GM12878 (cell line): ENCODE data around the gene TRIM37. TPM values are rescaled to one million over a fixed set of nuclear protein-coding genes. Genes with fewer than 3 reads are reported as not detected.
A peak's percentile ranks its signal among the peaks of the same experiment; 100 is the strongest.

Source experiments
- ATAC-seq: fragments of 200-7000 bp; cut with Tn5 transposase; 3 replicates; pipeline ENCODE4 v1.9.1; 2020; ENCODE audit warnings: mild to moderate bottlenecking, moderate library complexity
- BruUV-seq: library from RNA; stranded (reverse); fragments of 400-500 nt; replicated peaks from 2 replicates; lab custom pipeline; 2021; lab: Mats Ljungman, UMichigan
- CTCF ChIA-PET: fragments of 300-600 bp; sonication (Branson Sonifier 250); formaldehyde crosslinking; extraction: SDS; loops from one replicate; lab custom pipeline; 2021; ENCODE audit warnings: inconsistent platforms; lab: Yijun Ruan, JAX
- POLR2A ChIA-PET: fragments of 350-600 bp; formaldehyde crosslinking; extraction: SDS; loops from one replicate; lab custom pipeline; 2021; ENCODE audit warnings: inconsistent platforms; lab: Charles Lee
- RAD21 ChIA-PET: fragments of 300-600 bp; sonication (Branson Sonifier 250); formaldehyde crosslinking; loops from one replicate; lab custom pipeline; 2023; ENCODE audit warnings: antibody characterized with exemption; ENCODE audit not compliant: unreplicated experiment; lab: Charles Lee
- SMC1A ChIA-PET: fragments of 300-600 bp; sonication (Branson Sonifier 250); formaldehyde crosslinking; loops from one replicate; lab custom pipeline; 2023; ENCODE audit not compliant: unreplicated experiment, uncharacterized antibody; lab: Charles Lee
- DNase-seq: peaks from one replicate; pipeline ENCODE4 v3.0.0-alpha.2; 2011; ENCODE audit warnings: low read depth, low spot score
- FAIRE-seq: peaks from 3 replicates; lab custom pipeline; 2011; peaks lifted over from hg19 to GRCh38; lab: Jason Lieb, UNC
- H2AFZ ChIP-seq: 2 replicates; pipeline ENCODE4 v1.6.0; 2011; ENCODE audit warnings: low read depth, low read length, control low read depth; ENCODE audit not compliant: control insufficient read depth
- H3K27ac ChIP-seq: 2 replicates; pipeline ENCODE4 v1.5.1; 2011; ENCODE audit warnings: control low read depth; ENCODE audit not compliant: control insufficient read depth, insufficient read depth
- H3K27me3 ChIP-seq, 2 experiments: replicated peaks in 1 of 2; 2 replicates each; pipeline versions ENCODE4 v1.6.0 to v1.6.1; 2011; ENCODE audit warnings: low read length in 1 of 2; ENCODE audit not compliant: control insufficient read depth in 2 of 2, insufficient read depth in 2 of 2
- H3K36me3 ChIP-seq, 2 experiments: 2 replicates each; pipeline ENCODE4 v1.5.1; 2011; ENCODE audit warnings: low read length in 1 of 2; ENCODE audit not compliant: control insufficient read depth in 2 of 2, insufficient read depth in 2 of 2
- H3K4me1 ChIP-seq: 2 replicates; pipeline ENCODE4 v1.6.1; 2011; ENCODE audit warnings: mild to moderate bottlenecking, low read length, moderate library complexity, mixed read lengths; ENCODE audit not compliant: control insufficient read depth, insufficient read depth
- H3K4me2 ChIP-seq: 2 replicates; pipeline ENCODE4 v1.6.0; 2011; ENCODE audit warnings: control low read depth; ENCODE audit not compliant: control insufficient read depth, insufficient read depth
- H3K4me3 ChIP-seq: fragments of 200-600 bp; sonication (generic); 2 replicates; pipeline ENCODE4 v1.5.1; 2016
- H3K79me2 ChIP-seq: 2 replicates; pipeline ENCODE4 v1.6.0; 2011; ENCODE audit warnings: low read length; ENCODE audit not compliant: control insufficient read depth, insufficient read depth
- H3K9ac ChIP-seq: 2 replicates; pipeline ENCODE4 v1.8.0; 2011; ENCODE audit warnings: low read length, control low read depth, mixed read lengths; ENCODE audit not compliant: control insufficient read depth, insufficient read depth
- H3K9me3 ChIP-seq: replicated peaks from 3 replicates; pipeline ENCODE4 v1.5.1; 2011; ENCODE audit warnings: mild to moderate bottlenecking, low read length; ENCODE audit not compliant: control insufficient read depth, insufficient read depth
- H4K20me1 ChIP-seq: 2 replicates; pipeline ENCODE4 v1.6.0; 2011; ENCODE audit not compliant: control insufficient read depth, insufficient read depth
- CBX3 ChIP-seq: fragments of 200-600 bp; sonication (generic); IDR thresholded peaks from 2 replicates; pipeline ENCODE4 v1.6.1; 2016; ENCODE audit warnings: low read depth, borderline replicate concordance
- EP300 ChIP-seq, 2 experiments: fragments of 150-350 bp in 1 of 2; IDR thresholded peaks; 2 replicates each; pipeline ENCODE4 v1.6.1; 2011 to 2012; ENCODE audit warnings: low read depth in 2 of 2, low read length in 2 of 2, borderline replicate concordance in 1 of 2, improper control_type of control experiment in 1 of 2, inconsistent platforms in 1 of 2; ENCODE audit not compliant: control insufficient read depth in 1 of 2
- FOS ChIP-seq: IDR thresholded peaks from 3 replicates; pipeline ENCODE4 v1.6.1; 2011; ENCODE audit warnings: borderline replicate concordance; ENCODE audit not compliant: insufficient read length; ENCODE audit errors: extremely low read depth
- HDGF ChIP-seq: fragments of 450-650 bp; IDR thresholded peaks from 2 replicates; pipeline ENCODE4 v1.6.1; 2016; ENCODE audit warnings: antibody characterized with exemption
- JUNB ChIP-seq: IDR thresholded peaks from 2 replicates; pipeline ENCODE4 v1.6.1; 2016; ENCODE audit warnings: antibody characterized with exemption, mild to moderate bottlenecking
- MEF2B ChIP-seq: fragments of 450-650 bp; IDR thresholded peaks from 2 replicates; pipeline ENCODE4 v1.6.1; 2018; ENCODE audit warnings: mild to moderate bottlenecking, moderate library complexity; ENCODE audit not compliant: partially characterized antibody, poor library complexity, severe bottlenecking
- MTA3 ChIP-seq: IDR thresholded peaks from 2 replicates; pipeline ENCODE4 v1.6.1; 2012; ENCODE audit warnings: low read length, inconsistent platforms, borderline replicate concordance
- NFYA ChIP-seq: IDR thresholded peaks from 2 replicates; pipeline ENCODE4 v1.6.1; 2011; ENCODE audit warnings: low read depth, mild to moderate bottlenecking, low read length, improper control_type of control experiment, borderline replicate concordance
- PKNOX1 ChIP-seq: fragments of 450-650 bp; IDR thresholded peaks from 2 replicates; pipeline ENCODE4 v1.6.1; 2016; ENCODE audit warnings: mild to moderate bottlenecking
- RUNX3 ChIP-seq: IDR thresholded peaks from 2 replicates; pipeline ENCODE4 v1.6.1; 2012; ENCODE audit warnings: low read length, inconsistent platforms
- SUZ12 ChIP-seq: fragments of 200-600 bp; sonication (generic); IDR thresholded peaks from one replicate; pipeline ENCODE4 v1.6.1; 2018; ENCODE audit warnings: antibody characterized with exemption, mild to moderate bottlenecking; ENCODE audit not compliant: unreplicated experiment
- TBL1XR1 ChIP-seq: IDR thresholded peaks from 2 replicates; pipeline ENCODE4 v1.6.1; 2012; ENCODE audit warnings: low read depth, low read length, improper control_type of control experiment
- TCF12 ChIP-seq: IDR thresholded peaks from 2 replicates; pipeline ENCODE4 v1.6.1; 2011; ENCODE audit warnings: low read depth, mild to moderate bottlenecking, low read length
- YY1 ChIP-seq: IDR thresholded peaks from 2 replicates; pipeline ENCODE4 v1.6.1; 2011; ENCODE audit warnings: low read depth, mild to moderate bottlenecking, low read length
- ZNF622 ChIP-seq: fragments of 450-650 bp; IDR thresholded peaks from 2 replicates; pipeline ENCODE4 v1.6.1; 2017; ENCODE audit warnings: mild to moderate bottlenecking, inconsistent platforms
- WGBS: methylation state at CpG from one replicate; pipeline ENCODE4 v1.1.6; 2016; ENCODE audit warnings: low lambda C conversion rate; ENCODE audit not compliant: insufficient replicate concordance, insufficient coverage; ENCODE audit errors: missing lambda C conversion rate; 5-methylcytosine and 5-hydroxymethylcytosine counted together
- in situ Hi-C: fragments of 300-500 bp; cut with MboI; formaldehyde crosslinking; loops from 9 replicates; pipeline ENCODE4 v1.14.3; 2018; ENCODE audit warnings: mixed read lengths
- intact Hi-C: fragments of 100-400 bp; cut with micrococcal nuclease; formaldehyde crosslinking; loops from one replicate; pipeline ENCODE4 v1.14.2; 2022; ENCODE audit not compliant: unreplicated experiment
- polyA plus RNA-seq, 11 experiments: library from polyadenylated mRNA; depleted of rRNA in 4 of 11; unstranded in 6 of 11; stranded (reverse) in 5 of 11; fragments of >200 nt; fragmentation: Nextera tagmentation in 4 of 11; fragmentation: Illumina TruSeq in 1 of 11; extraction: Ambion mirVana in 4 of 11; extraction: Trizol in 1 of 11; gene quantifications; 1 replicate in 1 of 11; 2 replicates in 10 of 11; pipeline versions ENCODE4 v1.2.1 to v1.2.3, GENCODE V29; 2011 to 2016; ENCODE audit warnings: inconsistent platforms in 2 of 11, missing spikeins in 2 of 11, low read depth in 1 of 11
- total RNA-seq, 4 experiments: library from RNA; depleted of rRNA in 3 of 4; stranded (reverse); fragments of >200 nt in 3 of 4; fragmentation: Illumina TruSeq in 1 of 4; extraction: Trizol in 1 of 4; gene quantifications; 2 replicates each; pipeline versions ENCODE4 v1.2.1 to v1.2.3, GENCODE V29; 2013 to 2021
- TF ChIP-seq, protein P1 (sequence below): fragments of 450-650 bp; IDR thresholded peaks from 2 replicates; pipeline ENCODE4 v1.6.1; 2017; ENCODE audit warnings: low read depth, mild to moderate bottlenecking, moderate library complexity
- TF ChIP-seq, protein P2 (sequence below): fragments of 450-650 bp; conservative IDR thresholded peaks from 2 replicates; pipeline ENCODE4 v1.6.1; 2017; ENCODE audit warnings: mild to moderate bottlenecking, moderate library complexity
- TF ChIP-seq, protein P3 (sequence below): IDR thresholded peaks from 2 replicates; pipeline ENCODE4 v1.6.1; 2012; ENCODE audit warnings: low read depth, low read length, improper control_type of control experiment
- TF ChIP-seq, protein P4 (sequence below): IDR thresholded peaks from 2 replicates; pipeline ENCODE4 v1.6.1; 2012; ENCODE audit warnings: low read depth, low read length, improper control_type of control experiment

TRIM37 gene
- total and polyA plus RNA-seq, 10 of the 15 experiments (the other 5 are each of a cell fraction or from before 2014, with no cell fraction given), result 4.8 to 20.6 (median 18.1) TPM

GRCh38 chr17:59124665-59125064 is 18.0 kb upstream of the TRIM37 start:
- ATAC-seq (peak; percentile 67), FAIRE-seq (peak; percentile 84), DNase-seq (peak; percentile 41)
- H3K27me3 ChIP-seq, result no peaks in the 10 kb centered on the region
- H2AFZ ChIP-seq, result no peak overlapping the region
- H3K4me2 ChIP-seq, result 0 out of 2 replicates have a peak overlapping the region, but pooled peaks have one; percentile 17
- RAD21 ChIA-PET, result interaction anchor here (0.7 kb wide), 1 partner anchor 542 kb away, joined by 3 read pairs; no protein-coding TSS in a partner anchor
- SMC1A ChIA-PET, result interaction anchor here (1.5 to 1.7 kb wide), 2 partner anchors 12 to 27 kb away, joined by 3 to 7 read pairs; no protein-coding TSS in a partner anchor
- no peak overlapping the region for H3K4me3 ChIP-seq
- POLR2A ChIA-PET, result interaction anchor here (0.6 to 1.0 kb wide), 6 partner anchors 9 to 129 kb away, joined by 3 to 5 read pairs (median 3); partner anchors contain the start of gene PRR11
- no peaks in the 10 kb centered on the region for H3K9me3 ChIP-seq
- H3K79me2 ChIP-seq, result peaks cover 4% of the 10 kb centered on the region
- peak overlapping the region; percentile 44 for H3K27ac ChIP-seq
- intact Hi-C loops, result no loop called here
- H3K4me1 ChIP-seq, result peaks cover 9% of the 10 kb centered on the region
- H3K36me3 ChIP-seq, result peaks cover 0 to 6% of the 10 kb centered on the region in 2 experiments; a peak in 3 of 4 replicates
- WGBS, result 20% methylated on average over 6 of the region's 6 CpGs
- no peaks in the 10 kb centered on the region for H4K20me1 ChIP-seq
- BruUV-seq, result no TSS peak
- in situ Hi-C loops, result no loop called here
- H3K9ac ChIP-seq, result no peak overlapping the region
- CTCF ChIA-PET, result interaction anchor here (0.6 to 0.7 kb wide), 4 partner anchors 12 to 1363 kb away, joined by 3 to 4 read pairs (median 3); no protein-coding TSS in a partner anchor
- TF ChIP-seq TBL1XR1 (no peak), ZNF622 (no peak), YY1 (no peak), JUNB (peak; percentile 14; the same call in 1 of the 2 replicates), FOS (no peak), PKNOX1 (peak; percentile 82), MTA3 (no peak), RUNX3 (peak; percentile 88), TCF12 (0 out of 2 replicates have a peak, but pooled peaks have one; percentile 13), MEF2B (no peak), NFYA (no peak), EP300 (IDR thresholded peaks at IDR 0.05; ENCODE audit: borderline replicate concordance in 1 of 2, control insufficient read depth in 1 of 2, low read depth in 2 of 2, low read length in 2 of 2) (no peak), HDGF (no peak), CBX3 (no peak), SUZ12 (no peak)
- TF ChIP-seq, protein P1, sequence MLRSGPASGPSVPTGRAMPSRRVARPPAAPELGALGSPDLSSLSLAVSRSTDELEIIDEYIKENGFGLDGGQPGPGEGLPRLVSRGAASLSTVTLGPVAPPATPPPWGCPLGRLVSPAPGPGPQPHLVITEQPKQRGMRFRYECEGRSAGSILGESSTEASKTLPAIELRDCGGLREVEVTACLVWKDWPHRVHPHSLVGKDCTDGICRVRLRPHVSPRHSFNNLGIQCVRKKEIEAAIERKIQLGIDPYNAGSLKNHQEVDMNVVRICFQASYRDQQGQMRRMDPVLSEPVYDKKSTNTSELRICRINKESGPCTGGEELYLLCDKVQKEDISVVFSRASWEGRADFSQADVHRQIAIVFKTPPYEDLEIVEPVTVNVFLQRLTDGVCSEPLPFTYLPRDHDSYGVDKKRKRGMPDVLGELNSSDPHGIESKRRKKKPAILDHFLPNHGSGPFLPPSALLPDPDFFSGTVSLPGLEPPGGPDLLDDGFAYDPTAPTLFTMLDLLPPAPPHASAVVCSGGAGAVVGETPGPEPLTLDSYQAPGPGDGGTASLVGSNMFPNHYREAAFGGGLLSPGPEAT, result no peak
- TF ChIP-seq, protein P2, sequence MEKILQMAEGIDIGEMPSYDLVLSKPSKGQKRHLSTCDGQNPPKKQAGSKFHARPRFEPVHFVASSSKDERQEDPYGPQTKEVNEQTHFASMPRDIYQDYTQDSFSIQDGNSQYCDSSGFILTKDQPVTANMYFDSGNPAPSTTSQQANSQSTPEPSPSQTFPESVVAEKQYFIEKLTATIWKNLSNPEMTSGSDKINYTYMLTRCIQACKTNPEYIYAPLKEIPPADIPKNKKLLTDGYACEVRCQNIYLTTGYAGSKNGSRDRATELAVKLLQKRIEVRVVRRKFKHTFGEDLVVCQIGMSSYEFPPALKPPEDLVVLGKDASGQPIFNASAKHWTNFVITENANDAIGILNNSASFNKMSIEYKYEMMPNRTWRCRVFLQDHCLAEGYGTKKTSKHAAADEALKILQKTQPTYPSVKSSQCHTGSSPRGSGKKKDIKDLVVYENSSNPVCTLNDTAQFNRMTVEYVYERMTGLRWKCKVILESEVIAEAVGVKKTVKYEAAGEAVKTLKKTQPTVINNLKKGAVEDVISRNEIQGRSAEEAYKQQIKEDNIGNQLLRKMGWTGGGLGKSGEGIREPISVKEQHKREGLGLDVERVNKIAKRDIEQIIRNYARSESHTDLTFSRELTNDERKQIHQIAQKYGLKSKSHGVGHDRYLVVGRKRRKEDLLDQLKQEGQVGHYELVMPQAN, result no peak
- TF ChIP-seq, protein P3, sequence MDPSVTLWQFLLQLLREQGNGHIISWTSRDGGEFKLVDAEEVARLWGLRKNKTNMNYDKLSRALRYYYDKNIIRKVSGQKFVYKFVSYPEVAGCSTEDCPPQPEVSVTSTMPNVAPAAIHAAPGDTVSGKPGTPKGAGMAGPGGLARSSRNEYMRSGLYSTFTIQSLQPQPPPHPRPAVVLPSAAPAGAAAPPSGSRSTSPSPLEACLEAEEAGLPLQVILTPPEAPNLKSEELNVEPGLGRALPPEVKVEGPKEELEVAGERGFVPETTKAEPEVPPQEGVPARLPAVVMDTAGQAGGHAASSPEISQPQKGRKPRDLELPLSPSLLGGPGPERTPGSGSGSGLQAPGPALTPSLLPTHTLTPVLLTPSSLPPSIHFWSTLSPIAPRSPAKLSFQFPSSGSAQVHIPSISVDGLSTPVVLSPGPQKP, result no peak
- TF ChIP-seq, protein P4, sequence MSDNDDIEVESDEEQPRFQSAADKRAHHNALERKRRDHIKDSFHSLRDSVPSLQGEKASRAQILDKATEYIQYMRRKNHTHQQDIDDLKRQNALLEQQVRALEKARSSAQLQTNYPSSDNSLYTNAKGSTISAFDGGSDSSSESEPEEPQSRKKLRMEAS, result no peak
